Retina (tissue), 1 donor: ENCODE data around the gene KRT6B.
A peak's percentile ranks its signal among the peaks of the same experiment; 100 is the strongest.
"Not testable (repeated sequence)": the region's sequence is repeated elsewhere in the genome, so short reads cannot be mapped to it uniquely, and the experiment has no call there.

Experiments
- DNase-seq: peaks from one replicate; pipeline ENCODE4 v3.0.0-alpha.2; 2016

Gene KRT6B

DNA sequence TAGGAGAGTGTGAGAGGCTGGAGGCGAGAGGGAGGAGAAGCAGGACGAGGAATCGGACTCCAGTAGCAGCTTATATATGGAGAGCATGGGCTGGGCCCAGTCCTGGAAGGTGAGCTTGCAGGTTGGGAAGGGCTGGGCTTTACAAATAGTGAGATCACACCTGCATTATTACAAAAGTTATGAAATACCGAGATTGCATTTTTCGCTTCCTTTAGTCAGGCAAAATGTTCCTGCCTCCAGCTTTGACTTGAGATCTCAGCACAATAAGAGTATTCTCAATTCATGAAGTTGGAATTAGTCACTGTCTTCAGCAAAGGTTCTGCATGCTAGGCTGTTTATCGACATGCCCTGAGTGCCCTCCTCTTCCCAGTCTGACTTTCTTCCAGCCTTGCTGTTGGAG is at the start of gene KRT6B:
Gene KRT6B, minus strand, starts transcription at position 46 of the 400 bp plus-strand sequence. CDS start 68 bp downstream, outside the sequence.
- DNase-seq: no peak

DNA sequence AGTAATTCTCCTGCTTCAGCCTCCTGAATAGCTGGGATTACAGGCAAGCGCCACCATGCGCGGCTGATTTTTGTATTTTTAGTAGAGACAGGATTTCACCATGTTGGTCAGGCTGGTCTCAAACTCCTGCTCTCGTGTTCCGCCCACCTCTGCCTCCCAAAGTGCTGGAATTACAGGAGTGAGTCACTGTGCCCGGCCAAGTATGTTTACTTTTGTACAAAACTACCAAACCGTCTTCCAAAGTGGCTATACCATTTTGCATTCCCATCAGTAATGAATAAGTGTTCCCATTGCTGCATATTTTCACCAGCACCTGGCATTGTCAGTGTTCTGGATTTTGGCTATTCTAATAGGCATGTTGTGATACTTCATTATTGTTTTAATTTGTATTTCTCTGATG is 49.5 kb upstream of the KRT6B start:
- DNase-seq: no peak

DNA sequence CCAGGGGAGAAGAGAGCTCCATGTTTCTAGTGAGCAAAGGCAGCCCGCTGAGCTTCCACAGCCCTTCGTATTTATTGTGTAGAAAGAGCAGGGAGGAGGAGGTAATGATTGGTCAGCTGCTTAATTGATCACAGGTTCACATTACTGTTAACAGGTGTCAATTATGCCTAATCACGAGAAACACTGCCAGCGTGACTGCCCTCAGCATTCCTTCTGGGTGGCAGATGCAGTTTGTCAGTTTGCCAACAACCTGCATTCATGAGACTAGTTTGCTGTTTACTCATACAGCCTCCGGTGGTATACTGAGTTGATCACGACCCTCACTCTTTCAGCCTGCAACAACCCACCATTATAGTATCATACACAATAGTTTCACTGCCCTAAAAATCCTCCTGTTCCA is 48.6 kb upstream of the KRT6B start:
- DNase-seq: not testable (repeated sequence)

DNA sequence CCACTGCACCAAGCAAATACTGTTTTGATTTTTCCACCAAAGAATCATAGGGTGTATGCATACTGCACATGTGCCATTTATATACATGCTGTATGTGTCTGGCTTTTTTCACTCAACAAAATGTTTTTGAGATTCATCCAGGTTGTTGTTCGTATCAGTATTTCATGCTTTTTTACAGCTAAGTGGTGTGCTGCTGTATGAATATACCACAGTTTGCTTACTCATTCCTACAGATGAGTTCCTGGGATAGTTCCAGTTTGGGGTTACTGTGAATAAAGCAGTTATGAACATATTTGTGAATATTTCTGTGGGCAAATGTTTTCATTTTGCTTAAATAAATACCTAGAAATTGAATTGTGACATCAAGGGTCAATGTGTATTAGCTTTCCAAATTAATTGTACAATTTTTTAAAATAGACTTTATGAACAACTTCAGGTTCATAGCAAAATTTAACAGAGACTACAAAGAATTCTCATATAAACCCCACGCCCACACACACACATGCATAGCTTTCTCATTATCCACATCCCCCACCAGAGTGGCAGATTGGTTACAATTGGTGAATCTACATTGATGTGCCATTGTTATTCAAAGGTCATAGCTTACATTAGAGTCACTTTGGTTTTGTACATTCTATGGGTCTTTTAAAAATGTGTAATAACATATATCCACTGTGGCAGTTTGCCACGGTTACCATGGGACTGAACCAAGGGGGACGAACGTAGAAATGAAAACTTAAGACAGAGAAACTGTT is 48.0 kb upstream of the KRT6B start:
- no peak for DNase-seq

GRCh38 chr12:52498946-52499345 is 47.0 kb upstream of the KRT6B start:
- no peak for DNase-seq

DNA sequence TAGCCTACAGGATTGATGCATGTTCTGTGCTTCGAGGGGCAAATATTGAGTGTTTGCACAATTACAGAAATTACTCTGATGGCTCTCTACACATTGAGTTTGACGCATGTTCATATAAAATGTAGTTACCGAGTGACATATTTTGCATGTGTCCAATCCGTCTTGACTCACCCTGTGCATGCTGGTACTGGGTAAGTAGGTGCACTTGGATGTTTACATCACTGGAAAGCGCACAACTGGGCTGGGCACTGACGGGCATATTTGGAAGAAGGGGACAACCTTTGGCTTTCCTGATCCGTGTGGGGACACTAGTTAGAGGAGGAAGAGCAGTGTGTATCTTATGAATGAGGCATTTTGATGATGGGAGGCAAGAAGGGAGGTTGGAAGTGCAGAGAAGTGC is 46.0 kb upstream of the KRT6B start:
- DNase-seq: no peak

GRCh38 chr12:52496590-52497071 is 44.7 kb upstream of the KRT6B start:
- peak; percentile 15 for DNase-seq

DNA sequence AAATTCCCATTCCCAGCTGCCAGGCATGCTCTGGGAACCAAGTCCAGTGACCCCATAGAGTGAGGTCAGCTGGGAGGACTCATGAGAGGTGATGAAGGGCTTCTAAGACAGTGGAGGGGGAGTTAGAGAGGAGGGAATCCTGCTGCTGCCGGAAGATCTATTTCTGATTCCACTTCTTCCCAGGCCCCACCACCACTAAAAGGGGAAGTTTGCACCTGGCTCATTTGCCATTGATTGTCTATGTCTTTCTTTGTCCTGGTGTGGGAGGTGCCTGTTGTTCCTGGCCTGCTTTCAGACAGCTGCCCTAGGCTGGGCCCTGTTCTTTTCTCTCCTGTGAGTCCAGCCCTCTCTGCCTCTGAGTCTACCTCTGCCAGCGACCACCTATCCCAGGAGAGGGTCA is 44.1 kb upstream of the KRT6B start:
- peak; percentile 16 for DNase-seq

DNA sequence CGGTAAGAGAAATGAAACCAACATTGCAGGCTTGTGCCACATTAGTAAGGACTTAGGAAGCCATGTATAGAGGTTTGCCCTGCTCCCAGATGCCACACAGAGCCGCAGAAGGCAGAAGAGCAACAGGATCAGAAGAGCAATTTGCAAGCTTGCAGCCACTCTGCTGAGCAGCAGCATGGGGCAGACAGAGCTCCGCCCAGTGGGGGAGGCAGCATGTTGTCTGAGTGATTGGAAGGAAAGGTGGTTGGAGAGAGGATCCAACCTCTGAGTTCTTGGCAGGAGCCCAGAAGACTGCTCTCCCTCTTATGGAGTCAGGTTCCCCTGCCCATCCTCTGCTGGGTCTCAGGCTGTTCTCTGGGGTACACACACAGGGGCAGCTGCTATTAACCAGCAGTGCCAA is 43.4 kb upstream of the KRT6B start:
- DNase-seq: peak; percentile 30

DNA sequence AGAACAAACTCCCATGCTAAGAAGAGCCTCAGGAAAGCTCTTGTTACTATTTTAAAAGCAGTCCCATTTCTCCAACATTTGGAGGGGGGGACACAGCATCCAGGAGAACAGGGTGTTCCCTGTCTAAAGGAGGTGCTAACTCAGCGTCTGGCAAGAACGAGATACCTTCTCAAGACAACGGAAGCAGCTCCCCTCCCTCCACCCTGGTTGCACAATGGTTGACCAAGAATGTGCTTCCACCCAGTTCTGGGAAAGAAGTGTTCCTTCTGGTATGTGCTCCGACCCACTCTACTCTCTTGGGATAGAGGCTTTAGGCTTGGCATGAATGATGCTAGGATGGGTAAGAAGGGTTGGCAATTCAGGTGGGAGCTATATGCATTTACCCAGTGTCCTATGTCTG is 42.6 kb upstream of the KRT6B start:
- no peak for DNase-seq

GRCh38 chr12:52494100-52494499 is 42.2 kb upstream of the KRT6B start:
- no peak for DNase-seq

- no peak for DNase-seq
Measured at GRCh38 chr12:52493172-52493571, 41.2 kb upstream of the KRT6B start, which contains the start of gene KRT6A. Gene KRT6A, minus strand, starts transcription at chr12:52493257. Its CDS starts 69 bp downstream, at chr12:52493188.

DNA sequence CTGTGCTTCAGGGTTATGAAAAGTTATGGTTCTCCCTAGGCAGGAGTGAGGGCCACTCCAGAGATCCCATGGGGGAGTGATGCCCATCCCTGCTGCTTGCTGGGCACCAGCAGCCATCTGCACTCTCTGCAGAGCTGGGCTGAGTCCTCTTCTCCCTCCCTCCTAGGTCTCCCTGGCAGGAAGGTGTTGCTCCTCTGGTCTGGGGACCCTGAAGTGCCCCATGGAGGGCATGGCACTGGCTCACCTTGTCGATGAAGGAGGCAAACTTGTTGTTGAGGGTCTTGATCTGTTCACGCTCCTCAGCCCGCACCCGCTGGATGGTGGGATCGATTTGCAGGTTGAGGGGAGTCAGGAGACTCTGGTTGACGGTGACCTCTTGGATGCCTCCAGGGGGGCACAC is 40.5 kb upstream of the KRT6B start:
- DNase-seq: not testable (repeated sequence)

GRCh38 chr12:52491495-52491894 is 39.5 kb upstream of the KRT6B start:
- DNase-seq: not testable (repeated sequence)

DNA sequence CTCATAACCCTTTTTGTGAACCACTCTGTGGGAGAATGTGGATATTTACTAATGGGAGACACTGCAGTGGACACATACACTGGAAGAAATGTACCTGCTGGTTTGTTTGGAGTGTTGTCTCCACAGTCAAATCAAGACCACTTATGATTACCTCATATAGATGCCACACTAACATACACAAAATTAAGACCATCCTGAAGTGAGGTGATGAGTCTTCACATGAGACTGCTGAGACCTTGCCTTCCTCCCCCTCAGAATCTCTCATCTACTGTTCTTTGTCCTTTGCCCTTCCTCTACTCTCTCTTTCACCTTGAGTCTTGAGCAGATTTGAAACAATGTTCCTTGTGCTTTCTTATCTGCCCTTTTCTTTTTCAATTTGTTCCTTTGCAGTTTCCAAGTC is 36.8 kb upstream of the KRT6B start:
- no peak for DNase-seq

GRCh38 chr12:52487744-52488443 is 35.9 kb upstream of the KRT6B start:
- not testable (repeated sequence) for DNase-seq

DNA sequence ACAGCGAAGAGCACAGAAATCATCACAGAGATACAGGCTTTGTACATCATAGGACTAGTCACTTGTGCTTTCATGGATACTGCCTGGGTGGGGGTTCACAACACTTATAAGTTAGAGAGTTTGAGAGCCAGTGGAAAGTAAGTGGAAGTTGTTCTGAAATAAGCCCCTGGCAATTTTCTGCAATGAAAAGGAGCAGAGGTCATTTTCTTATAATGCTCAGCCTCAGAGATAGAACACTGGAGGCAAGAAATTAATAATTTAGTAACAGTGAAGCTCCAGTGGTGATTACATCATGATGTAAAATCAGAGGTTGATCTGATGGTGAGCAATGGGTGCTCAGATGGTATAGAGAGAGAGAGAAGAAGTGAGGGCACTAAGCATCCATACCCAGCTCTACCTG is 35.3 kb upstream of the KRT6B start:
- DNase-seq: no peak

GRCh38 chr12:52486166-52487105 is 34.5 kb upstream of the KRT6B start:
- DNase-seq: no peak

- DNase-seq: no peak
Measured at GRCh38 chr12:52480073-52480472, 28.1 kb upstream of the KRT6B start.

GRCh38 chr12:52477651-52478050 is 25.7 kb upstream of the KRT6B start:
- no peak for DNase-seq

DNA sequence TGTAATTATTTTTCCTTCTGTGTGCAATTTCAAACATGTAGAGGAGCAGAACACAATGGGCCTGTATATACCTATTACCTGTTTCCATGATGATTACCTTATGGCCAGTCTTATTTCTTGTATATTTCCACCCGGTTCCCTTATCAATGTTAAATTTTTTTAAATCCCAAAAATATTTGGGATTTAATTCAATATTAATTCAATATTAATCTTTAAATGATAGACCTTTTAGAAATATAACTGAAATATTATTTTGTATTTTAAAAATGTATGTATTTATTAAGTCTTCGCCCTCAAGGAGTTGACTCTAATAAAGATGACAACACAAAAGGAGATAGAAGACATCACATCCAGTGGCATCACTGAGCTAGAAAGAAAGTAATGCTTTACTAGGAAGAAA is 22.3 kb upstream of the KRT6B start:
- no peak for DNase-seq

- no peak for DNase-seq
Measured at GRCh38 chr12:52473768-52474167, 21.8 kb upstream of the KRT6B start, which contains the start of gene KRT6C. Gene KRT6C, minus strand, starts transcription at chr12:52473805. Its CDS starts 68 bp downstream, at chr12:52473737.

DNA sequence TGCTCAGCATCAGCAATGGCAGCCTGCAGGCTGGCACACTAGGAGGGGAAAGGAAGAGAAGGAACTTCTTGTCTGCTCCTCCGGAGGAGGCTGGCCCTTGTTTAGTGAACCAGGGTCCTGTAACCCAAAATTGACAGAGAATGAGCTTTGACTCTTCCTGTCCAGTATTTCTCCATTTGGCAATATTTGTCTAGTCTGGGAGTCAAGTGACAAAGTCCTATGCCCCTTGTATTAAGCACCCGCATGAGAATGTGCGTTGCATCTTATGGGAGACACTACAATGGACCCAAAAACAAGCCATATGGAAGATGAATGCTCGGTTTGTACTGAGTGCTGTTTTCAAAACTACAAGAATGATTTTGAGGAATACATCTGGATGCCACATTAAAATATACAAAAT is 17.9 kb upstream of the KRT6B start:
- no peak for DNase-seq
